GM13977 (cell line): ENCODE data around the gene TANC2.

Source experiments
- DNase-seq: peaks from one replicate; pipeline ENCODE4 v3.0.0; 2012; ENCODE audit warnings: low spot score
- CTCF ChIP-seq: IDR thresholded peaks from 2 replicates; pipeline ENCODE4 v1.5.1; 2012; ENCODE audit warnings: mild to moderate bottlenecking, control low read depth; ENCODE audit not compliant: insufficient read depth; ENCODE audit errors: extremely low read depth, missing control alignments
- in situ Hi-C: fragments of 300-500 bp; cut with MboI; formaldehyde crosslinking; loops from one replicate; pipeline ENCODE4 v1.12.0; 2022; ENCODE audit warnings: low sequenced_read_pairs, low pct_unique_long_range_greater_than_20kb, mixed read lengths, inconsistent platforms; ENCODE audit not compliant: unreplicated experiment

Gene TANC2

GRCh38 chr17:63015824-63016223 is 49.8 kb downstream of the TANC2 start:
- no peak for TF ChIP-seq CTCF
- in situ Hi-C loops, result no loop called here
- no peak for DNase-seq
